GM18870 (cell line): Measurements from ENCODE around the gene PCDHGB5.
"Not testable (repeated sequence)": the region's sequence is repeated elsewhere in the genome, so short reads cannot be mapped to it uniquely, and the experiment has no call there.

Source experiments
- ATAC-seq: cut with Tn5 transposase; IDR thresholded peaks from one replicate; pipeline ENCODE4 v1.9.1; 2021; ENCODE audit warnings: moderate library complexity; ENCODE audit not compliant: unreplicated experiment

The PCDHGB5 gene

DNA sequence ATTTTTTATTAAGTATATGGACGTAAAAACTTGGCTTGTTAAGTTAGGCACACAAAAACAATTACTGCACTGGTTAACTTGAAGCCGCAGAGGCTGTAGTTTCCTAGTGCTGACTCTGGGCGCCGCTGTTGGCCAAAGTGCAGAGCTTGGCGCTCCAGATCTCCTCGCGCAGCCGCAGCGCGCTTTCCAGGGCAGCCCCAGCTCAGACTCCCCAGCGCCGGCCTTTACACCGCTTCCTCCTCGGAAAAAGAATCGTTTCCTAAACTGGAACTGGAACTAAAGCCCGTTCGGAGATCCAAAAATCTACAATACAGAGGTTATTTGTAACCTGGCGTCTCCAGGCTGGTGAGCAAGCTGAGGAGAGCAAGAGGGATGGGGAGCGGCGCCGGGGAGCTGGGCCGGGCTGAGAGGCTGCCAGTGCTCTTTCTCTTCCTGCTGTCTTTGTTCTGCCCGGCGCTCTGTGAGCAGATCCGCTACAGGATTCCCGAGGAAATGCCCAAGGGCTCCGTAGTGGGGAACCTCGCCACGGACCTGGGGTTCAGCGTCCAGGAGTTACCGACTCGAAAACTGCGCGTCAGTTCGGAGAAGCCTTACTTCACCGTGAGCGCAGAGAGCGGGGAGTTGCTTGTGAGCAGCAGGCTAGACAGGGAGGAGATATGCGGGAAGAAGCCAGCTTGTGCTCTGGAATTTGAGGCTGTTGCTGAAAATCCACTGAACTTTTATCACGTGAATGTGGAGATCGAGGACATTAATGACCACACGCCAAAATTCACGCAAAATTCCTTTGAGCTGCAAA is at the start of gene PCDHGB5:
TSS of gene PCDHGB5 (plus strand) at position 192 of the 796 bp plus-strand sequence. CDS start at position 373, 181 bp downstream.
- ATAC-seq = not testable (repeated sequence)

GRCh38 chr5:141349917-141350619 is 47.7 kb upstream of the PCDHGB5 start, which contains the start of gene PCDHGB1:
TSS of gene PCDHGB1 (plus strand) at chr5:141350099. CDS start at chr5:141350261, 162 bp downstream.
- no peak for ATAC-seq

- ATAC-seq = no peak
Observed at GRCh38 chr5:141351591-141351990, 46.2 kb upstream of the PCDHGB5 start.

GRCh38 chr5:141354900-141355469 is 42.8 kb upstream of the PCDHGB5 start, which contains the start of gene PCDHGA4:
TSS of gene PCDHGA4 (plus strand) at chr5:141355021. CDS start at chr5:141355108, 87 bp downstream.
- ATAC-seq = no peak

DNA sequence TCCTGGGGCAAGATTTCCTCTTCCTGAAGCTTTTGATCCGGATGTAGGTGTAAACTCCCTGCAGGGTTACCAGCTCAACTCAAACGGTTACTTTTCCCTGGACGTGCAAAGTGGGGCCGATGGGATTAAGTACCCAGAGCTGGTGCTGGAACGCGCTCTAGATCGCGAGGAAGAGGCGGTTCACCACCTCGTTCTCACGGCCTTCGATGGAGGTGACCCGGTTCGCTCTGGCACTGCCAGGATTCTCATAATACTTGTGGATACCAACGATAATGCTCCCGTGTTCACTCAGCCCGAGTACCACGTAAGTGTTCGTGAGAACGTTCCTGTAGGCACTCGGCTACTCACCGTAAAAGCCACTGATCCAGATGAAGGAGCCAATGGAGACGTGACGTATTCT is 42.1 kb upstream of the PCDHGB5 start:
- no peak for ATAC-seq

DNA sequence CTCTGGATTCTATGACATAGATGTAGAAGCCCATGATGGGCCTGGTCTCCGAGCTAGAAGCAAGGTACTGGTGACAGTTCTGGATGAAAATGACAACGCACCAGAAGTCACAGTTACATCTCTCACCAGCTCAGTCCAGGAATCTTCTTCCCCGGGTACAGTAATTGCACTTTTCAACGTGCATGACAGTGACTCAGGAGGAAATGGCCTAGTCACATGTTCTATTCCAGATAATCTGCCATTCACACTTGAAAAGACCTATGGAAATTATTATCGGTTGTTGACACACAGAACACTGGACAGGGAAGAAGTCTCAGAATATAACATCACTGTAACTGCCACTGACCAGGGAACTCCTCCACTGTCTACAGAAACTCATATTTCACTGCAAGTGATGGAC is 41.6 kb upstream of the PCDHGB5 start:
- no peak for ATAC-seq

DNA sequence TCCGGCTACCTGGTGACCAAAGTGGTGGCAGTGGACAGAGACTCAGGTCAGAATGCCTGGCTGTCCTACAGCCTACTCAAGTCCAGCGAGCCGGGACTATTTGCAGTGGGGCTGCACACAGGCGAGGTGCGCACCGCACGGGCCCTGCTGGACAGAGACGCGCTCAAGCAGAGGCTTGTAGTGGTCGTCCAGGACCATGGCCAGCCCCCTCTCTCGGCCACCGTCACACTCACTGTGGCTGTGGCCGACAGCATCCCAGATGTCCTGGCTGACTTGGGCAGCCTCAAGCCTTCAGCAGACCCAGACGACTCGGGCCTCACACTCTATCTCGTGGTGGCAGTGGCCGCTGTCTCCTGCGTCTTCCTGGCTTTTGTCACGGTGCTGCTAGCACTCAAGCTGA is 40.8 kb upstream of the PCDHGB5 start:
- no peak for ATAC-seq

GRCh38 chr5:141359790-141360426 is 37.8 kb upstream of the PCDHGB5 start, which contains the start of gene PCDHGB2:
TSS of gene PCDHGB2 (plus strand) at chr5:141359994. CDS start at chr5:141360136, 142 bp downstream.
- ATAC-seq = peak; percentile 61

DNA sequence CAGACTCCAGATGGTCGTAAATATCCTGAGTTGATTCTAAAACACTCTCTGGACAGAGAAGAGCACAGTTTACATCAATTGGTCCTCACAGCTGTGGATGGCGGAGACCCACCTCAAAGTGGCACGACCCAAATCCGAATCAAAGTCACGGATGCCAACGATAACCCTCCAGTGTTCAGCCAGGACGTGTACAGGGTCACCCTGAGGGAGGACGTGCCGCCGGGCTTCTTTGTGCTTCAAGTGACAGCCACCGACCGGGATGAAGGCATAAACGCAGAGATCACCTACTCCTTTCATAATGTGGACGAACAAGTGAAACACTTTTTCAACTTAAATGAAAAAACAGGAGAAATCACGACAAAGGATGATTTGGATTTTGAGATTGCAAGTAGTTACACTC is 37.1 kb upstream of the PCDHGB5 start:
- no peak for ATAC-seq

DNA sequence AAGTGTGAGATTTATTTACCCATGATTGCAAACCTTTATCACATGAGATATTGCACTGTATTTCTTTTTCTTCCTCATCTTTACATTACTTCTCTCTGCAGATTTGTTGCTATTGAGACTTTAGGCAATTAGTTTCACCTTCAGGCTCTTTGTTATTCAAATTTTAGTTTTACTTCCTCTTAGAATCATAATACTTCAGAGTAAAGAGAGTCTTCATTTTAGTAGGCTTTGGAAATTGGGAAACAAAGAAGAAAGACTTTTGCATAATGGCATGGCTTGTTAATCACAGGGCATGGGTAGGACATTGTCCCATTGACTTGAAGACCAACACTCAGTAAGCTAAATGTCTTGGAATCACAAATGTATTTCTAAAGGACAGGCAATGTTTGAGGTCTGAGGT is 35.0 kb upstream of the PCDHGB5 start:
- ATAC-seq = no peak

DNA sequence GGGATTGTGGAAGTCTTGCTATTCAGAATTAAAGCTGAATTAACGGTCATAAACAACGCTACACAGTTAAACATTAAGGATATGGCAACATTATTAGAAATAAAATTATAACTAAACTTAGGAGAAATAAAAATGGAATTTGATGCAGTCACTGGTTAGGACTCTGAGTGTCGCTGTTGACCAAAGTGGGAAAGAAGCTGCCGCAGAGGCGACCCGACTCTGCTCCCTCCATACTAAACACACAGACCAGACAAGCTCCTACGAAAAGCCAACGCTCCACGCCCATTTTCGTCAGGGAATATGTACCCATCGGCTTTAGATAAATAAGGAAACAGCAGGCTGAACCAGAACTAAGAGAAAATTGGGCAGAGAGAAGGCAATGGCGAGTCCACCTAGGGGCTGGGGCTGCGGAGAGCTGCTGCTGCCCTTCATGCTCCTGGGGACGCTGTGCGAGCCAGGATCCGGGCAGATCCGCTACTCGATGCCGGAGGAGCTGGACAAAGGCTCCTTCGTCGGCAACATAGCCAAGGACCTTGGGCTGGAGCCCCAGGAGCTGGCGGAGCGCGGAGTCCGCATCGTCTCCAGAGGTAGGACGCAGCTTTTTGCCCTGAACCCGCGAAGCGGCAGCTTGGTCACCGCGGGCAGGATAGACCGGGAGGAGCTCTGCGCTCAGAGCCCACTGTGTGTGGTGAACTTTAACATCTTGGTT is 33.6 kb upstream of the PCDHGB5 start, which contains the start of gene PCDHGA5:
TSS of gene PCDHGA5 (plus strand) at position 211 of the 709 bp plus-strand sequence. CDS start at position 380, 169 bp downstream.
- ATAC-seq = no peak

GRCh38 chr5:141366016-141366896 is 31.5 kb upstream of the PCDHGB5 start:
- ATAC-seq = no peak

GRCh38 chr5:141369994-141370848 is 27.5 kb upstream of the PCDHGB5 start, which contains the start of gene PCDHGB3:
TSS of gene PCDHGB3 (plus strand) at chr5:141370242. CDS start at chr5:141370395, 153 bp downstream.
- ATAC-seq = peak; percentile 94

GRCh38 chr5:141371572-141372475 is 25.9 kb upstream of the PCDHGB5 start:
- ATAC-seq = no peak

GRCh38 chr5:141373673-141374317 is 24.0 kb upstream of the PCDHGB5 start, which contains the start of gene PCDHGA6:
TSS of gene PCDHGA6 (plus strand) at chr5:141373891. CDS start at chr5:141374084, 193 bp downstream.
- no peak for ATAC-seq

DNA sequence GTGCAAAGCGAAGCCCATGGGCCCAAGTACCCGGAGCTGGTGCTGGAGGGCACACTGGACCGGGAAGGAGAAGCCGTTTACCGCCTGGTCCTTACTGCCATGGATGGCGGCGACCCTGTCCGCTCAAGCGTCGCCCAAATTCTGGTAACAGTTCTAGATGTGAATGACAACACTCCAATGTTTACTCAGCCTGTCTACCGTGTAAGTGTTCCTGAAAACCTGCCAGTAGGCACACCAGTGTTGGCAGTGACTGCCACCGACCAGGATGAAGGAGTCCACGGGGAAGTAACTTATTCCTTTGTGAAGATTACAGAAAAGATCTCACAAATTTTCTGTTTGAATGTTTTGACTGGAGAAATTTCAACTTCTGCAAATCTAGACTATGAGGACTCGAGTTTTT is 23.1 kb upstream of the PCDHGB5 start:
- no peak for ATAC-seq
